GM12878 (cell line): ENCODE measurements around the gene PPFIA3. TPM values are rescaled to one million over a fixed set of nuclear protein-coding genes. Genes with fewer than 3 reads are reported as not detected.

Experiments
- ATAC-seq: fragments of 200-7000 bp; cut with Tn5 transposase; 3 replicates; pipeline ENCODE4 v1.9.1; 2020; ENCODE audit warnings: mild to moderate bottlenecking, moderate library complexity
- BruUV-seq: library from RNA; stranded (reverse); fragments of 400-500 nt; replicated peaks from 2 replicates; lab custom pipeline; 2021; lab: Mats Ljungman, UMichigan
- CTCF ChIA-PET: fragments of 300-600 bp; sonication (Branson Sonifier 250); formaldehyde crosslinking; extraction: SDS; loops from one replicate; lab custom pipeline; 2021; ENCODE audit warnings: inconsistent platforms; lab: Yijun Ruan, JAX
- POLR2A ChIA-PET: fragments of 350-600 bp; formaldehyde crosslinking; extraction: SDS; loops from one replicate; lab custom pipeline; 2021; ENCODE audit warnings: inconsistent platforms; lab: Charles Lee
- RAD21 ChIA-PET: fragments of 300-600 bp; sonication (Branson Sonifier 250); formaldehyde crosslinking; loops from one replicate; lab custom pipeline; 2023; ENCODE audit warnings: antibody characterized with exemption; ENCODE audit not compliant: unreplicated experiment; lab: Charles Lee
- SMC1A ChIA-PET: fragments of 300-600 bp; sonication (Branson Sonifier 250); formaldehyde crosslinking; loops from one replicate; lab custom pipeline; 2023; ENCODE audit not compliant: unreplicated experiment, uncharacterized antibody; lab: Charles Lee
- DNase-seq: peaks from one replicate; pipeline ENCODE4 v3.0.0-alpha.2; 2011; ENCODE audit warnings: low read depth, low spot score
- FAIRE-seq: peaks from 3 replicates; lab custom pipeline; 2011; peaks lifted over from hg19 to GRCh38; lab: Jason Lieb, UNC
- H2AFZ ChIP-seq: 2 replicates; pipeline ENCODE4 v1.6.0; 2011; ENCODE audit warnings: low read depth, low read length, control low read depth; ENCODE audit not compliant: control insufficient read depth
- H3K27ac ChIP-seq: 2 replicates; pipeline ENCODE4 v1.5.1; 2011; ENCODE audit warnings: control low read depth; ENCODE audit not compliant: control insufficient read depth, insufficient read depth
- H3K27me3 ChIP-seq, 2 experiments: replicated peaks in 1 of 2; 2 replicates each; pipeline versions ENCODE4 v1.6.0 to v1.6.1; 2011; ENCODE audit warnings: low read length in 1 of 2; ENCODE audit not compliant: control insufficient read depth in 2 of 2, insufficient read depth in 2 of 2
- H3K36me3 ChIP-seq, 2 experiments: 2 replicates each; pipeline ENCODE4 v1.5.1; 2011; ENCODE audit warnings: low read length in 1 of 2; ENCODE audit not compliant: control insufficient read depth in 2 of 2, insufficient read depth in 2 of 2
- H3K4me1 ChIP-seq: 2 replicates; pipeline ENCODE4 v1.6.1; 2011; ENCODE audit warnings: mild to moderate bottlenecking, low read length, moderate library complexity, mixed read lengths; ENCODE audit not compliant: control insufficient read depth, insufficient read depth
- H3K4me2 ChIP-seq: 2 replicates; pipeline ENCODE4 v1.6.0; 2011; ENCODE audit warnings: control low read depth; ENCODE audit not compliant: control insufficient read depth, insufficient read depth
- H3K4me3 ChIP-seq: fragments of 200-600 bp; sonication (generic); 2 replicates; pipeline ENCODE4 v1.5.1; 2016
- H3K79me2 ChIP-seq: 2 replicates; pipeline ENCODE4 v1.6.0; 2011; ENCODE audit warnings: low read length; ENCODE audit not compliant: control insufficient read depth, insufficient read depth
- H3K9ac ChIP-seq: 2 replicates; pipeline ENCODE4 v1.8.0; 2011; ENCODE audit warnings: low read length, control low read depth, mixed read lengths; ENCODE audit not compliant: control insufficient read depth, insufficient read depth
- H3K9me3 ChIP-seq: replicated peaks from 3 replicates; pipeline ENCODE4 v1.5.1; 2011; ENCODE audit warnings: mild to moderate bottlenecking, low read length; ENCODE audit not compliant: control insufficient read depth, insufficient read depth
- H4K20me1 ChIP-seq: 2 replicates; pipeline ENCODE4 v1.6.0; 2011; ENCODE audit not compliant: control insufficient read depth, insufficient read depth
- BACH1 ChIP-seq: fragments of 450-650 bp; IDR thresholded peaks from 2 replicates; pipeline ENCODE4 v1.6.1; 2017; ENCODE audit warnings: mild to moderate bottlenecking, borderline replicate concordance
- BHLHE40 ChIP-seq, 2 experiments: fragments of 450-650 bp in 1 of 2; IDR thresholded peaks; 2 replicates each; pipeline ENCODE4 v1.6.1; 2011 to 2017; ENCODE audit warnings: low read depth in 2 of 2, borderline replicate concordance in 1 of 2, improper control_type of control experiment in 1 of 2, low read length in 1 of 2, mild to moderate bottlenecking in 1 of 2
- CHD2 ChIP-seq: IDR thresholded peaks from 2 replicates; pipeline ENCODE4 v1.6.1; 2011; ENCODE audit warnings: low read depth, low read length, improper control_type of control experiment, borderline replicate concordance
- EED ChIP-seq: sonication (generic); IDR thresholded peaks from 2 replicates; pipeline ENCODE4 v1.6.1; 2016; ENCODE audit warnings: antibody characterized with exemption, low read depth
- FOS ChIP-seq: IDR thresholded peaks from 3 replicates; pipeline ENCODE4 v1.6.1; 2011; ENCODE audit warnings: borderline replicate concordance; ENCODE audit not compliant: insufficient read length; ENCODE audit errors: extremely low read depth
- FOXM1 ChIP-seq: IDR thresholded peaks from 2 replicates; pipeline ENCODE4 v1.6.1; 2012; ENCODE audit warnings: low read depth, mild to moderate bottlenecking, inconsistent platforms, low read length, moderate library complexity
- GABPA ChIP-seq: IDR thresholded peaks from 2 replicates; pipeline ENCODE4 v1.6.1; 2014; ENCODE audit warnings: antibody characterized with exemption, low read depth, mild to moderate bottlenecking, inconsistent platforms
- GATAD2B ChIP-seq: fragments of 450-650 bp; conservative IDR thresholded peaks from 2 replicates; pipeline ENCODE4 v1.6.1; 2017; ENCODE audit warnings: low read depth, mild to moderate bottlenecking, moderate library complexity
- MTA3 ChIP-seq: IDR thresholded peaks from 2 replicates; pipeline ENCODE4 v1.6.1; 2012; ENCODE audit warnings: low read length, inconsistent platforms, borderline replicate concordance
- MYC ChIP-seq: IDR thresholded peaks from 2 replicates; pipeline ENCODE4 v1.6.1; 2011; ENCODE audit warnings: mild to moderate bottlenecking, low read length, moderate library complexity, inconsistent platforms; ENCODE audit not compliant: insufficient read depth, insufficient replicate concordance, insufficient read length, severe bottlenecking
- NR2F1 ChIP-seq: fragments of 450-650 bp; conservative IDR thresholded peaks from 2 replicates; pipeline ENCODE4 v1.6.1; 2017; ENCODE audit warnings: mild to moderate bottlenecking
- RB1 ChIP-seq: fragments of 450-650 bp; formaldehyde crosslinking; IDR thresholded peaks from 2 replicates; pipeline ENCODE4 v1.6.1; 2017; ENCODE audit warnings: mild to moderate bottlenecking, borderline replicate concordance
- RFX5 ChIP-seq: IDR thresholded peaks from 2 replicates; pipeline ENCODE4 v1.6.1; 2011; ENCODE audit warnings: low read depth, low read length, improper control_type of control experiment
- SPI1 ChIP-seq: IDR thresholded peaks from 2 replicates; pipeline ENCODE4 v1.6.1; 2011; ENCODE audit warnings: low read depth, mild to moderate bottlenecking, low read length, moderate library complexity, borderline replicate concordance; ENCODE audit not compliant: insufficient read depth
- TARDBP ChIP-seq: IDR thresholded peaks from 2 replicates; pipeline ENCODE4 v1.6.1; 2016; ENCODE audit warnings: borderline replicate concordance
- ZNF274 ChIP-seq: IDR thresholded peaks from one replicate; pipeline ENCODE4 v1.8.0; 2011; ENCODE audit not compliant: insufficient read length, insufficient read depth
- WGBS: methylation state at CpG from one replicate; pipeline ENCODE4 v1.1.6; 2016; ENCODE audit warnings: low lambda C conversion rate; ENCODE audit not compliant: insufficient replicate concordance, insufficient coverage; ENCODE audit errors: missing lambda C conversion rate; 5-methylcytosine and 5-hydroxymethylcytosine counted together
- in situ Hi-C: fragments of 300-500 bp; cut with MboI; formaldehyde crosslinking; loops from 9 replicates; pipeline ENCODE4 v1.14.3; 2018; ENCODE audit warnings: mixed read lengths
- intact Hi-C: fragments of 100-400 bp; cut with micrococcal nuclease; formaldehyde crosslinking; loops from one replicate; pipeline ENCODE4 v1.14.2; 2022; ENCODE audit not compliant: unreplicated experiment
- polyA plus RNA-seq, 11 experiments: library from polyadenylated mRNA; depleted of rRNA in 4 of 11; unstranded in 6 of 11; stranded (reverse) in 5 of 11; fragments of >200 nt; fragmentation: Nextera tagmentation in 4 of 11; fragmentation: Illumina TruSeq in 1 of 11; extraction: Ambion mirVana in 4 of 11; extraction: Trizol in 1 of 11; gene quantifications; 1 replicate in 1 of 11; 2 replicates in 10 of 11; pipeline versions ENCODE4 v1.2.1 to v1.2.3, GENCODE V29; 2011 to 2016; ENCODE audit warnings: inconsistent platforms in 2 of 11, missing spikeins in 2 of 11, low read depth in 1 of 11
- total RNA-seq, 4 experiments: library from RNA; depleted of rRNA in 3 of 4; stranded (reverse); fragments of >200 nt in 3 of 4; fragmentation: Illumina TruSeq in 1 of 4; extraction: Trizol in 1 of 4; gene quantifications; 2 replicates each; pipeline versions ENCODE4 v1.2.1 to v1.2.3, GENCODE V29; 2013 to 2021
- TF ChIP-seq, protein P1 (sequence below): fragments of 450-650 bp; IDR thresholded peaks from 2 replicates; pipeline ENCODE4 v1.6.1; 2017; ENCODE audit warnings: mild to moderate bottlenecking, moderate library complexity

Gene PPFIA3
- total and polyA plus RNA-seq, 10 of the 15 experiments (the other 5 are each of a cell fraction or from before 2014, with no cell fraction given) = 0.11 to 1.7 (median 0.73) TPM; not detected in 3

DNA sequence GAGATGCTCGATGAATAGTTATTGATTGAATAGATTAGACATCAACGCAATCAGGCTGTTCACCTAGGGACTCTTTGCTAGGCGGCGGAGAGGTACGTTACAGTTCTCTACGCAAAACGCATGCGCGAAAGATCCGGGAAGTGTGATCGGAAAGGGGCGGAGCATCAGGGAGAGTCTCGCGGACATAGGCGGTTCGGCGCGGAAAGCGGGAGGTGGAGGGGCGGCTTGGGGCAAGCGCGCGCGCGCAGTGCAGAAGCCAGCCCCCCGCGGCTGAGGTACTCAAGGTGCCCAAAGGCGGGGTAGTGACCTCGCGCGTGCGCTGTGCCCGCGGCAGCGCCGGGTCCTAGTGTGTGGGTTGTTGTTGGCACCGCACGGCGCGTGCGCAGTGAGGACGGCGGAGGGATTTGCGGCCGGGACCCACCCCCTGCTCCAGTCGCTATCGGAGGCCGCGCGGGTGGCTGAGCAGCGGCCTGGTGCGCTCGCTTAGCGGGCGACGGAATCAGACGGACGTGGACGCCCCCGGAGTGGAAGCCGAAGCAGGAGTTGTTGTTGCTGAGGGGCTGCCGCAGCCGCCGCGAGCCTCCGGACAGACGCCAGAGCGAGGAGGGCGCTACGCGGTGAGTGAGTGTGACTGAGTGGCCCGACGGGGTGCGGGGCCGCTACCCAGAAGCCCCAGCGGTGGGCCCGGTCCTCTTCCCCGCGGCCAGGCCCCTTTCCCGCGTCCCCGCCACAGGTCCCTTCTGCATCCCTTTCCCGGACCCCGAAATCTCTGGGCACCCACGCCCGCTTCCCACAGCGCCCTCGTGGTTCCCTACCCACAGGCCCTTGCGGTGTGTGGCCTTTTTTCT is 34.1 kb upstream of the PPFIA3 start, which contains the start of gene SNRNP70:
Gene SNRNP70, plus strand, starts transcription at position 432 of the 848 bp plus-strand sequence. CDS start 964 bp downstream, outside the sequence.
- ChIA-PET RAD21 (interaction anchor here (1.2 kb wide), 1 partner anchor 114 kb away, joined by 3 read pairs; no protein-coding TSS in a partner anchor), SMC1A (no interaction called here), CTCF (interaction anchor here (4.7 kb wide), 1 partner anchor 12 kb away, joined by 35 read pairs; no protein-coding TSS in a partner anchor), POLR2A (no interaction called here)
- 1% methylated on average over 85 of the region's 89 CpGs for WGBS
- peaks cover 39% of the 10 kb centered on the region for H3K79me2 ChIP-seq
- DNase-seq (peak; percentile 94), FAIRE-seq (peak; percentile 95), ATAC-seq (peak; percentile 97)
- H3K27ac ChIP-seq = peak within 1 kb of the TSS; percentile 87
- H4K20me1 ChIP-seq = 0 out of 2 replicates have a peak, but pooled peaks cover 4% of the 10 kb centered on the region
- H3K9me3 ChIP-seq = no peaks in the 10 kb centered on the region; the same call in 2 of the 3 replicates
- H2AFZ ChIP-seq = peak within 1 kb of the TSS; percentile 87
- peaks cover 4% of the 10 kb centered on the region; the same call in 1 of the 2 replicates for H3K4me1 ChIP-seq
- H3K4me3 ChIP-seq = peak within 1 kb of the TSS; percentile 89
- no peaks in the 10 kb centered on the region for H3K27me3 ChIP-seq
- in situ Hi-C loops (no loop called here), intact Hi-C loops (no loop called here)
- no TSS peak for BruUV-seq
- peak within 1 kb of the TSS; percentile 80 for H3K4me2 ChIP-seq
- H3K36me3 ChIP-seq = peaks cover 6 to 15% of the 10 kb centered on the region in 2 experiments
- peak within 1 kb of the TSS; percentile 90 for H3K9ac ChIP-seq
- TF ChIP-seq RB1 (peak; percentile 94; the same call in 1 of the 2 replicates), CHD2 (peak; percentile 97), GABPA (no peak), ZNF274 (no peak), MTA3 (no peak), FOXM1 (no peak), BACH1 (peak; percentile 84), GATAD2B (peak; percentile 81; the same call in 1 of the 2 replicates), MYC (peak; percentile 94), FOS (no peak), NR2F1 (peak; percentile 52; the same call in 1 of the 2 replicates), SPI1 (no peak), EED (peak; percentile 18; the same call in 1 of the 2 replicates), RFX5 (no peak; the same call in 1 of the 2 replicates), TARDBP (peak; percentile 22), BHLHE40 (IDR thresholded peaks at IDR 0.05; ENCODE audit: borderline replicate concordance in 1 of 2, low read depth in 2 of 2, low read length in 1 of 2) (peak; percentile 36 to 88; a peak in 3 of 4 replicates)
- TF ChIP-seq, protein P1, sequence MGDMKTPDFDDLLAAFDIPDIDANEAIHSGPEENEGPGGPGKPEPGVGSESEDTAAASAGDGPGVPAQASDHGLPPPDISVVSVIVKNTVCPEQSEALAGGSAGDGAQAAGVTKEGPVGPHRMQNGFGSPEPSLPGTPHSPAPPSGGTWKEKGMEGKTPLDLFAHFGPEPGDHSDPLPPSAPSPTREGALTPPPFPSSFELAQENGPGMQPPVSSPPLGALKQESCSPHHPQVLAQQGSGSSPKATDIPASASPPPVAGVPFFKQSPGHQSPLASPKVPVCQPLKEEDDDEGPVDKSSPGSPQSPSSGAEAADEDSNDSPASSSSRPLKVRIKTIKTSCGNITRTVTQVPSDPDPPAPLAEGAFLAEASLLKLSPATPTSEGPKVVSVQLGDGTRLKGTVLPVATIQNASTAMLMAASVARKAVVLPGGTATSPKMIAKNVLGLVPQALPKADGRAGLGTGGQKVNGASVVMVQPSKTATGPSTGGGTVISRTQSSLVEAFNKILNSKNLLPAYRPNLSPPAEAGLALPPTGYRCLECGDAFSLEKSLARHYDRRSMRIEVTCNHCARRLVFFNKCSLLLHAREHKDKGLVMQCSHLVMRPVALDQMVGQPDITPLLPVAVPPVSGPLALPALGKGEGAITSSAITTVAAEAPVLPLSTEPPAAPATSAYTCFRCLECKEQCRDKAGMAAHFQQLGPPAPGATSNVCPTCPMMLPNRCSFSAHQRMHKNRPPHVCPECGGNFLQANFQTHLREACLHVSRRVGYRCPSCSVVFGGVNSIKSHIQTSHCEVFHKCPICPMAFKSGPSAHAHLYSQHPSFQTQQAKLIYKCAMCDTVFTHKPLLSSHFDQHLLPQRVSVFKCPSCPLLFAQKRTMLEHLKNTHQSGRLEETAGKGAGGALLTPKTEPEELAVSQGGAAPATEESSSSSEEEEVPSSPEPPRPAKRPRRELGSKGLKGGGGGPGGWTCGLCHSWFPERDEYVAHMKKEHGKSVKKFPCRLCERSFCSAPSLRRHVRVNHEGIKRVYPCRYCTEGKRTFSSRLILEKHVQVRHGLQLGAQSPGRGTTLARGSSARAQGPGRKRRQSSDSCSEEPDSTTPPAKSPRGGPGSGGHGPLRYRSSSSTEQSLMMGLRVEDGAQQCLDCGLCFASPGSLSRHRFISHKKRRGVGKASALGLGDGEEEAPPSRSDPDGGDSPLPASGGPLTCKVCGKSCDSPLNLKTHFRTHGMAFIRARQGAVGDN = peak; percentile 84
